A673 (cell line): ENCODE data around the gene PXDN.

Experiments
- CTCF ChIP-seq: fragments of 300-800, 200-600 bp; sonication (generic); conservative IDR thresholded peaks from 2 replicates; pipeline ENCODE4 v1.5.1; 2017; ENCODE audit warnings: low read depth, mild to moderate bottlenecking, antibody characterized with exemption, low read length, moderate library complexity, mixed read lengths
- EZH2 ChIP-seq: fragments of 200-600 bp; sonication (generic); IDR thresholded peaks from 2 replicates; pipeline ENCODE4 v1.6.1; 2017; ENCODE audit warnings: borderline replicate concordance, low read depth, mild to moderate bottlenecking, mixed read lengths, antibody characterized with exemption, low read length; ENCODE audit not compliant: poor library complexity, severe bottlenecking

- no peak for TF ChIP-seq EZH2
- TF ChIP-seq CTCF, result no peak
Observed at GRCh38 chr2:1758171-1758570, 13.9 kb upstream of the PXDN start.
